Measurements from ENCODE around the gene DUS2. TPM values are rescaled to one million over a fixed set of nuclear protein-coding genes. Genes with fewer than 3 reads are reported as not detected.
A peak's percentile ranks its signal among the peaks of the same experiment; 100 is the strongest.

The DUS2 gene
- total RNA-seq, 1 experiment from 2014 or later = 33.6 TPM

DNA sequence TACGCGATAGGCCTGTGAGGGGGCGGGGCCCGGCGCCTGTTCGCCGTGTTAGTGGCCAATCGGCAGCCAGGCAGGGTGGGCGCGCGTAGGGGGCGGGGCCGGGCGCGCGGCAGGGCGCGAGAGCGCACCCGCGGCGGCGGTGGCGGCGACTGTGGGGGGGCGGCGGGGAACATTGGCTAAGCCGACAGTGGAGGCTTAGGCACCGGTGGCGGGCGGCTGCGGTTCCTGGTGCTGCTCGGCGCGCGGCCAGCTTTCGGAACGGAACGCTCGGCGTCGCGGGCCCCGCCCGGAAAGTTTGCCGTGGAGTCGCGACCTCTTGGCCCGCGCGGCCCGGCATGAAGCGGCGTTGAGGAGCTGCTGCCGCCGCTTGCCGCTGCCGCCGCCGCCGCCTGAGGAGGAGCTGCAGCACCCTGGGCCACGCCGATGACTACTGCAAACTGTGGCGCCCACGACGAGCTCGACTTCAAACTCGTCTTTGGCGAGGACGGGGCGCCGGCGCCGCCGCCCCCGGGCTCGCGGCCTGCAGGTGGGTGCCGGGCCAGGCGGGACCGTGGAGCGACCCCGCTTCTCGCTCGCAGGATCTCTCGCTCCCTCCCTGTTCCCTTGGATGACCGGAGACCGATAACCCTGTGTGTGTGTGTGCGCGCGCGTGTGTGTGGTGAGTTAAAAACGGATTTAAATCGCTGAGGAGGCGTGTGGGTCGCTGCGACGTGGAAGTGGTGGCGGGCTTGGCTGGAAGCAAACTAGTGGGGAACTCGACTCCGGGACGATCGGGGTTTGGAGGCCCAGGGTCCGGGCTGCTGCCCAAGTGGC, 62.4 kb downstream of the DUS2 start, which contains the start of gene NFATC3:
NFATC3 (plus strand) TSS at position 112 of the 813 bp plus-strand sequence; CDS start at position 424, 312 bp downstream.
- TF ChIP-seq, protein P1, sequence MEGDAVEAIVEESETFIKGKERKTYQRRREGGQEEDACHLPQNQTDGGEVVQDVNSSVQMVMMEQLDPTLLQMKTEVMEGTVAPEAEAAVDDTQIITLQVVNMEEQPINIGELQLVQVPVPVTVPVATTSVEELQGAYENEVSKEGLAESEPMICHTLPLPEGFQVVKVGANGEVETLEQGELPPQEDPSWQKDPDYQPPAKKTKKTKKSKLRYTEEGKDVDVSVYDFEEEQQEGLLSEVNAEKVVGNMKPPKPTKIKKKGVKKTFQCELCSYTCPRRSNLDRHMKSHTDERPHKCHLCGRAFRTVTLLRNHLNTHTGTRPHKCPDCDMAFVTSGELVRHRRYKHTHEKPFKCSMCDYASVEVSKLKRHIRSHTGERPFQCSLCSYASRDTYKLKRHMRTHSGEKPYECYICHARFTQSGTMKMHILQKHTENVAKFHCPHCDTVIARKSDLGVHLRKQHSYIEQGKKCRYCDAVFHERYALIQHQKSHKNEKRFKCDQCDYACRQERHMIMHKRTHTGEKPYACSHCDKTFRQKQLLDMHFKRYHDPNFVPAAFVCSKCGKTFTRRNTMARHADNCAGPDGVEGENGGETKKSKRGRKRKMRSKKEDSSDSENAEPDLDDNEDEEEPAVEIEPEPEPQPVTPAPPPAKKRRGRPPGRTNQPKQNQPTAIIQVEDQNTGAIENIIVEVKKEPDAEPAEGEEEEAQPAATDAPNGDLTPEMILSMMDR (IDR thresholded peaks at IDR 0.05; ENCODE audit: insufficient read depth in 1 of 2, low read depth in 1 of 2, low read length in 1 of 2, severe bottlenecking in 1 of 2, unreplicated experiment in 1 of 2) = no peak
- peaks cover 38% of the 10 kb centered on the region for H3K4me1 Mint-ChIP-seq (ENCODE audit: low read depth, unreplicated experiment)
- peak within 1 kb of the TSS; percentile 83 for H3K27ac Mint-ChIP-seq (ENCODE audit: unreplicated experiment)
- Histone ChIP-seq H3K27me3 (replicated peaks; ENCODE audit: control insufficient read depth, insufficient read depth, low read length) (no peaks in the 10 kb centered on the region), H3K4me3 (ENCODE audit: low read depth, low read length) (peak within 1 kb of the TSS; percentile 87), H3K9me3 (no peaks in the 10 kb centered on the region), H3K4me1 (peaks cover 28% of the 10 kb centered on the region), H3K36me3 (ENCODE audit: control insufficient read depth, insufficient read depth, low read length) (no peaks in the 10 kb centered on the region)
- H3K4me3 Mint-ChIP-seq (ENCODE audit: unreplicated experiment) = peak within 1 kb of the TSS; percentile 71
- peaks cover 21% of the 10 kb centered on the region for H3K36me3 Mint-ChIP-seq (ENCODE audit: insufficient read depth, unreplicated experiment)
- no peaks in the 10 kb centered on the region for H3K27me3 Mint-ChIP-seq (ENCODE audit: insufficient read depth, unreplicated experiment)
- BruUV-seq (replicated peaks) = no TSS peak
- ChIA-PET CTCF (interaction anchor here (0.6 to 3.5 kb wide), 11 partner anchors 9 to 1225 kb away, joined by 3 to 27 read pairs (median 7); partner anchors contain the start of genes ESRP2, RANBP10 and SLC7A6), POLR2A (interaction anchor here (0.5 to 3.5 kb wide), 13 partner anchors 20 to 1390 kb away, joined by 3 to 27 read pairs (median 6); partner anchors contain the start of genes ATP6V0D1, ESRP2, RANBP10 and TSNAXIP1)
- no peaks in the 10 kb centered on the region for H3K9me3 Mint-ChIP-seq (ENCODE audit: unreplicated experiment)
- peak; percentile 99 for DNase-seq
- intact Hi-C loops (cut with micrococcal nuclease; ENCODE audit: unreplicated experiment) = loop anchor here (1.0 to 5.0 kb wide), 2 partner anchors 149 to 242 kb away; no protein-coding TSS in a partner anchor

DNA sequence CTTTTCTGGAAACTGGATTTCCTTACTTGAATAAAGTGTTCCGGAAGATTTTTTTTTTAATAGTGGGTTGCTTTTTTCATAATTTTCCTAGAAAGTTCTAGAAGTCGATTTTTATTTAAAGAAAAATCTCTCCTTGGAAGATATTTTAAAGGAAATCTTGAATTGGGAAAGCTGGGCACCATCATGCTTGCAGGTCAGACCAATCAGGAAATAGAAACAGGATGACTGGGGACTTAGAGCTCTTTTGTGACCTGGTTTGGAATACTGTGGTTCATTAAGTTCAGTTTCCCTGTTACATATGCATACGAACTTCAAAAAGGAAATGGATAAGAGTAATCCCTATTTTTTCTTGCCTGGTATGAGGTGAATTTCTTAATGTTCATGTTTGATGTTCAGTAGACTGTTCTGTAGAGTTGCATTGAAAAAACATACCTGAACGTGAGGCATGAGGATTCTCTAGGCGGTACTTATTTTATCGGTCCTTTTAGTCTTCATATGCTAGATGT, 63.3 kb downstream of the DUS2 start:
- CTCF ChIA-PET = interaction anchor here (1.1 to 3.5 kb wide), 2 partner anchors 8 to 280 kb away, joined by 3 to 27 read pairs; partner anchors contain the start of gene RANBP10
- H3K27me3 ChIP-seq (replicated peaks; ENCODE audit: control insufficient read depth, insufficient read depth, low read length) = no peaks in the 10 kb centered on the region
- Mint-ChIP-seq H3K36me3 (ENCODE audit: insufficient read depth, unreplicated experiment) (peaks cover 21% of the 10 kb centered on the region), H3K4me3 (ENCODE audit: unreplicated experiment) (peak overlapping the region; percentile 71), H3K27me3 (ENCODE audit: insufficient read depth, unreplicated experiment) (no peaks in the 10 kb centered on the region), H3K4me1 (ENCODE audit: low read depth, unreplicated experiment) (peaks cover 47% of the 10 kb centered on the region), H3K27ac (ENCODE audit: unreplicated experiment) (peak overlapping the region; percentile 83), H3K9me3 (ENCODE audit: unreplicated experiment) (no peaks in the 10 kb centered on the region)
- BruUV-seq (replicated peaks) = no TSS peak
- H3K9me3 ChIP-seq = no peaks in the 10 kb centered on the region
- POLR2A ChIA-PET = interaction anchor here (0.9 to 3.5 kb wide), 4 partner anchors 21 to 150 kb away, joined by 4 to 27 read pairs (median 15); partner anchors contain the start of gene ESRP2
- intact Hi-C loops (cut with micrococcal nuclease; ENCODE audit: unreplicated experiment) = loop anchor here (5.0 kb wide), 1 partner anchor 241 kb away; no protein-coding TSS in a partner anchor
- H3K36me3 ChIP-seq (ENCODE audit: control insufficient read depth, insufficient read depth, low read length) = no peaks in the 10 kb centered on the region
- H3K4me1 ChIP-seq = peaks cover 37% of the 10 kb centered on the region
- DNase-seq = no peak
- TF ChIP-seq, protein P1 (IDR thresholded peaks at IDR 0.05; ENCODE audit: insufficient read depth in 1 of 2, low read depth in 1 of 2, low read length in 1 of 2, severe bottlenecking in 1 of 2, unreplicated experiment in 1 of 2) = no peak
- H3K4me3 ChIP-seq (ENCODE audit: low read depth, low read length) = peak overlapping the region; percentile 59

DNA sequence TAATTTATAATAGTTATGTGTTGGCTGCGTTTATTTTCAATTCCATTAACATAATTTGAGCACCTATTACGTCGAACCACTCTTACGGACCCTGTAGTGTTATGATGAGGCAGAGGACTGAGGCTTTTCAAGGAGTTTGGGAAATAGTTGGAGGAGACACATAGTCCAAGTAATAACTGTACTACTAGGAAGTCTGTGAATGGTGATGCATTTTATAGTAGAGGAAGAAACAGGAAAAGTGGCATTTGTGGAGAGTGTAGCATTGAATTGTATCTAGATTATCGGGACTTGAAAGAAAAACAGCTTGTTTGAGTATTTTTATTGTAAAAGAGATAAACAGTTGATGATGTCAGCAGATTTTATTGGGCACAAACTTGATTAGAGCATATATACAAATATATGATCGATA, 63.8 kb downstream of the DUS2 start:
- Histone ChIP-seq H3K27me3 (replicated peaks; ENCODE audit: control insufficient read depth, insufficient read depth, low read length) (no peaks in the 10 kb centered on the region; the same call in 1 of the 2 replicates), H3K9me3 (no peaks in the 10 kb centered on the region), H3K36me3 (ENCODE audit: control insufficient read depth, insufficient read depth, low read length) (no peaks in the 10 kb centered on the region), H3K4me1 (peaks cover 38% of the 10 kb centered on the region), H3K4me3 (ENCODE audit: low read depth, low read length) (peak overlapping the region; percentile 59)
- intact Hi-C loops (cut with micrococcal nuclease; ENCODE audit: unreplicated experiment) = loop anchor here (5.0 kb wide), 1 partner anchor 240 kb away; no protein-coding TSS in a partner anchor
- POLR2A ChIA-PET = interaction anchor here (0.5 to 3.5 kb wide), 3 partner anchors 133 to 737 kb away, joined by 4 to 27 read pairs (median 7); partner anchors contain the start of gene ESRP2
- no peak for DNase-seq
- TF ChIP-seq, protein P1 (IDR thresholded peaks at IDR 0.05; ENCODE audit: insufficient read depth in 1 of 2, low read depth in 1 of 2, low read length in 1 of 2, severe bottlenecking in 1 of 2, unreplicated experiment in 1 of 2) = no peak
- H3K27ac Mint-ChIP-seq (ENCODE audit: unreplicated experiment) = no peak overlapping the region
- no peaks in the 10 kb centered on the region for H3K27me3 Mint-ChIP-seq (ENCODE audit: insufficient read depth, unreplicated experiment)
- no TSS peak for BruUV-seq (replicated peaks)
- peaks cover 52% of the 10 kb centered on the region for H3K4me1 Mint-ChIP-seq (ENCODE audit: low read depth, unreplicated experiment)
- CTCF ChIA-PET = no interaction called here
- no peaks in the 10 kb centered on the region for H3K9me3 Mint-ChIP-seq (ENCODE audit: unreplicated experiment)
- H3K4me3 Mint-ChIP-seq (ENCODE audit: unreplicated experiment) = peak overlapping the region; percentile 71
- H3K36me3 Mint-ChIP-seq (ENCODE audit: insufficient read depth, unreplicated experiment) = peaks cover 21% of the 10 kb centered on the region

Data from Caco-2 (cell line).